GM18498 (cell line): Measurements from ENCODE around the gene FOXO3B.
"Not testable (repeated sequence)": the region's sequence is repeated elsewhere in the genome, so short reads cannot be mapped to it uniquely, and the experiment has no call there.

Experiments used
- ATAC-seq: cut with Tn5 transposase; IDR thresholded peaks from one replicate; pipeline ENCODE4 v1.9.1; 2021; ENCODE audit warnings: mild to moderate bottlenecking, moderate library complexity; ENCODE audit not compliant: unreplicated experiment

FOXO3B gene

DNA sequence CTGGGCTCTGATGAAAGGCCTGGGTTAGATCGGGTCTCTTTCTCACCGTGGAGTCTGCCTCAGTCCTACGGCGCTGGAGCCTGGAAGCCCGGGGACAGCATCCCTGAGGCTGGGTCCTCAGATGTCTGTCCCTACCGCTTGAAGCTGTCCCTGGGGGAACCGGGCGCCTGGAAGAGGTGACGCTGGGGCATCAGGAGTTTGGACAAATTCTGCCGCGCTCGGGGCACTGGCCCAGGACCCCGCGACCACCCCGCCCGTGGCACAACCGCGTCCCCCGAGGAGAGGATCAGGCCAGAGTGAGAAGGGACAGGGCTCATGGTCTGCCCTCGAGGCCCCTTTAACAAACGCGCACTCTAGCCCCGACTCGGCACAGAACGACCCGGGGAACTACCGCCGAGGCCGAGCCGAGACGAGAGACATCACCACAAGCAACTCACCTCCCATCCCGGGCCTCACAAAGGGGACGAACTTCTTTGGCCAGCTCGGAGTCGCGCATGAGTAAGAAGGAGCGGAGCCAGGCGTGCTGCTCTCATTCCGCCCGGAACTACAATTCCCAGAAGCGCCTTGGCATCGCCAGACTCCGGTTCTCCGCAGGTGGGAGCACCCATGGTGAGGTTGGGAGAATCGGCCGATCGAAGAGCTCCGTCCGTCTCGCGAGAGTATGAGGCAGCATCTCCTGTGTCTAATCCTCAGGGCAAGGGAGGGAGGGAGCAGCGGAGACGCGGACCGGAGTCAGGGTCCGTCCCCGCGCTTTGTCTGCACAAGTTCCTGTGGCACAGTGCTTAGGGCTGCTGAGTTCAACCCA is at the start of gene FOXO3B:
TSS of gene FOXO3B (minus strand) at position 548 of the 805 bp plus-strand sequence. CDS start 663 bp downstream, outside the sequence.
- peak; percentile 90 for ATAC-seq

DNA sequence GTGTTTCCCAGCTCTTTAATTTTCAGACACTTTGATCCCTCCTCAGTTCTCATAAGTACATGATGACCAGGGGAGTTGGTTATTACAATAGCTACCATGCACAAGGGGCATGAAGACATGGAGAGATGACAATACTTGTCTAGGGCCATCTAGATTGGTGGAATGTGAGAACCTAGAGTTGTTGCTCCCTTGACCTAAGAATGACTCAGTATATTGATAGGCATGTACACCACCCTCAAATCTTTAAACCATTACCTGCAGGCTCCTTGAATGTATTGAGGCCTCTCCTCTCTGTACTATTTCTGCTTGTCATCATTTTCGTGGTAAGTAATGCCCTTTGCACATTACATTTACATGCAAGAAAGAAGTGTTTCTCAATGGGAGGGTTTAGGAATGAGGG is 41.4 kb upstream of the FOXO3B start:
- not testable (repeated sequence) for ATAC-seq

DNA sequence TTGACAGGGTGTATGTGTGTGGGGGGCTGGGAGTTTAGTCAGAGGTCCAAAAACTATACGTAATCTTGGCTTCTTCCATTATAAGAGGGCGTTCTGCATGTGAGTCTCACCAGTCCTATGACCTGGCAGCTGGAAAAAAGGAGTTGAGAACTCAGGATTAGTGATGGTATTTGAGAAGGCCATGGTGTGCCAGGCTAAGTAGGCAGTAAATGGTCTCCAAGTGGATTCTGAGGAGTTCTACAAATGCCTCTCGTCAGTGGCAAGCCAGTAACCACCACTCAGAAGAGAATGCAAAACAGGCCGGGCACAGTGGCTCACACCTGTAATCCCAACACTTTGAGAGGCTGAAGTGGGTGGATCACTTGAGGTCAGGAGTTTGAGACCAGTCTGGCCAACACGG is 40.5 kb upstream of the FOXO3B start:
- not testable (repeated sequence) for ATAC-seq

DNA sequence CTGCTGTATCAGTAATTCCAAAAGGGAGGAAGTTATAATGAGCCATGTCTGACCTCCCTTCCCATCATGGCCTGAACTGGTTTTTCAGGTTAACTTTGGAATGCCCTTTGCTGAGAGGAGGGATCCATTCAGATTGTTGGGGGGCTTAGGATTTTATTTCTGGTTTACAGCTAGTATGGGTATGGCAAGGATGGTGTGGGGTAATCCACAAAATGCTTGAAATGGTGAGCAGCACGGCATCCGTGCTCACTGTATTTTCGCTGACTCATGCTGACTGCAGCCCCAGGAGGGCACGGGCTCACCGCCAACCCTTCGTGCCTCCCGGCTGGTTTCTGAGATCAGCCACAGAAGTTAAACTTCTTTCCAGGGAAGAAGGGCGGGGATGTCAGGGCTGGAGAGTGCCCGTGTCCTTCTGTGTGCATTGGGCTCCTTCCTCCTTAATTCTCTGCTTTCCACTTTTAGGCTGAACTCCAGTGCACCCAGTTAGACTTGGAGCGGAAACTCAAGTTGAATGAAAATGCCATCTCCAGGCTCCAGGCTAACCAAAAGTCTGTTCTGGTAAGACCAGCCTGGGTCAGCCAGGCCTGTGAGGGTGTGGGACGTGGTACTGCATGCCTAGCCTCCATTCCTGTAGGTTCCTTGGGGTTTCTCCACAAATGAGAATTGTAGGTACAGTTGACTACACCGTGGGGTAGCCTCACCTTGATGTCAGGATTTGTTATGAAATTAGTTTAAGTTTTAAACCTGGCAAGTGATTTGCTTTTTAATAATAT is 39.8 kb upstream of the FOXO3B start:
- not testable (repeated sequence) for ATAC-seq

DNA sequence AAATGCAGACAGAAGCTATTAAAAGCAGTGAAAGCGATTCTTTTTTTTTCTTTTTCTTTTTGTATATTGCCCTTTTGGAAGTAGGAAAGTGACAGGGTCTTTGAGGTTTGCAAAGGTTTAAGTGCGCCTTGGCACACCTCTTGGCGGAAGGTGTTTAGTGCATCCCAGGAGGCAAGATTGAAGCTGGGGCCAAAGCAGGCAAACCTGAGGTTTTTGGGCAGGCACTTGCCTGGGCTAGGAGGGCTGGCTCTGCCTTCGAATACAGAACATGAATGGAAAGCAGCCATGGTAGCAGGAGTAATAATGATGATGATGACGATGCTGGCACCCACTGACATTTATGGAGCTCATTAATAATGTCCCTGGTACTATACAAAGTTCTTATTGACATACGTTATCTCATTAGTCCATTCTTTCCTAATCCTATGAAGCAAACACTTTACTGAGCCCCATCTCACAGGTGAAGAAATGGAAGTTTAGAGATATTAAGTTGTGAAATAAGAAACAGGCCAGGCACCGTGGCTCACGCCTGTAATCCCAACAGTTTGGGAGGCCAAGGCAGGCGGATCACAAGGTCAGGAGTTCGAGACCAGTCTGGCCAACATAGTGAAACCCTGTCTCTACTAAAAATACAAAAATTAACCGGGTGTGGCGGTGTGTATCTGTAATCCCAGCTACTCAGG is 37.5 kb upstream of the FOXO3B start:
- not testable (repeated sequence) for ATAC-seq

- not testable (repeated sequence) for ATAC-seq
These were observed 36.7 kb upstream of the FOXO3B start for GRCh38 chr17:18718643-18719427.

- ATAC-seq: not testable (repeated sequence)
These were observed 30.4 kb upstream of the FOXO3B start for GRCh38 chr17:18712354-18712999.

DNA sequence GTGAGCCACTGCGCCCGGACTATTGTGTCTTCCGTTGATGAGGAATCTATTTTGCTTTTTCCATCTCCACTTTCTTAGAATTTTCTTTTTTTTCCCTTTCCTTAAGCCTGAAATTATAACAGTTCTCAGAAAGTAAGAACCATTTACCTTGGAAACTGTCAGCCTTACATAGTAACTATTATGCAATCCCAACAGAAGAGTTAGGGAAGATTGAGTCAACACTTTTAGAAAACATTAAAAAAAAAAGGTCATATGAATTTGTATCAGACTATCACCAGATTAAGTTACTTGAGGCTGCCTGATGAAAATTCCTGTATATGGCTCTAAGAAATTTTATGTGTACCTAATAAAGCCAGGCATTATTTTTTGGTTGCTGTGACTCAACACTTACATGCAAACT is 26.1 kb upstream of the FOXO3B start:
- ATAC-seq: not testable (repeated sequence)

DNA sequence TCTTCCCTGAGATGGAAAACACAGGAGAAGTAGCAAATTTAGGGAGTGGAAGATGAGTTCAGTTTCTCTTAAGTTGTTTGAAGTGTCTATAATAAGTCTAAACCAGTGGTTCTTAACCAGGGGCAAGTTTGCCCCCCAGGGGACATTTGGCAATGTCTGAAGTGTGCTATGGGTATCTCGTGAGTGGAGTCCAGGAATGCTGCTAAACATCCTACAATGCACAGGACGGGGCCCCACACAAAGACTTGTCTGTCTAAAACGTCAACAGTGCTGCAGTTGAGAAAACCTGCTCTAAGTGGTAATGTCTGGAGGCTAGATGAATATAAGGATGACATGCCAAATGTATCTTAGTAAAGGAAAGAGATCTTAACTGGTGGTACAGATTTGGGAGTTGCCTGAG is 23.8 kb upstream of the FOXO3B start:
- ATAC-seq: not testable (repeated sequence)

GRCh38 chr17:18698473-18699103 is 16.5 kb upstream of the FOXO3B start:
- ATAC-seq: not testable (repeated sequence)

- ATAC-seq: not testable (repeated sequence)
These were observed 13.0 kb upstream of the FOXO3B start for GRCh38 chr17:18695143-18695542.

- not testable (repeated sequence) for ATAC-seq
These were observed 554 bp upstream of the FOXO3B start for GRCh38 chr17:18682668-18683067.

DNA sequence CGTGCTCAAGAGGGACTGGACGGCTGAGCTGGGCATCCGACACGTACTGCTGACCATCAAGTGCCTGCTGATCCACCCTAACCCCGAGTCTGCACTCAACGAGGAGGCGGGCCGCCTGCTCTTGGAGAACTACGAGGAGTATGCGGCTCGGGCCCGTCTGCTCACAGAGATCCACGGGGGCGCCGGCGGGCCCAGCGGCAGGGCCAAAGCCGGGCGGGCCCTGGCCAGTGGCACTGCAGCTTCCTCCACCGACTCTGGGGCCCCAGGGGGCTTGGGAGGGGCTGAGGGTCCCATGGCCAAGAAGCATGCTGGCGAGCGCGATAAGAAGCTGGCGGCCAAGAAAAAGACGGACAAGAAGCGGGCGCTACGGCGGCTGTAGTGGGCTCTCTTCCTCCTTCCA is 4.7 kb downstream of the FOXO3B start:
- not testable (repeated sequence) for ATAC-seq

DNA sequence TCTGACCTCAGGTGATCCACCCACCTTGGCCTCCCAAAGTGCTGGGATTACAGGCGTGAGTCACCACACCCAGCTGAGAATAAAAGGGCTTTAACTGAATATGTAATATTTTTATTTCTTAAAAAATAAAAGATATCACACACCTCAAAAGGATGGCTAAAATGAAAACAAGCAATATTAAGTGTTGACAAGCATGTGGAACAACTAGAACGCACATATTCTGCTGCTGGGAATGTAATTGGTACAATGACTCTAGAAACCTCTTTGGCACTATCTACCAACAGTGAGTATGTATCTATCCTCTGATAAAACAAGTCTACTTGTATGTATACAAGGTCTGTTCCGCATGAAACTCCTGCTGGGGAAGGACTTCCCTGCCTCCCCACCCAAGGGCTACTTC is 5.2 kb downstream of the FOXO3B start:
- ATAC-seq: not testable (repeated sequence)

GRCh38 chr17:18672395-18673227 is 9.5 kb downstream of the FOXO3B start:
- not testable (repeated sequence) for ATAC-seq

DNA sequence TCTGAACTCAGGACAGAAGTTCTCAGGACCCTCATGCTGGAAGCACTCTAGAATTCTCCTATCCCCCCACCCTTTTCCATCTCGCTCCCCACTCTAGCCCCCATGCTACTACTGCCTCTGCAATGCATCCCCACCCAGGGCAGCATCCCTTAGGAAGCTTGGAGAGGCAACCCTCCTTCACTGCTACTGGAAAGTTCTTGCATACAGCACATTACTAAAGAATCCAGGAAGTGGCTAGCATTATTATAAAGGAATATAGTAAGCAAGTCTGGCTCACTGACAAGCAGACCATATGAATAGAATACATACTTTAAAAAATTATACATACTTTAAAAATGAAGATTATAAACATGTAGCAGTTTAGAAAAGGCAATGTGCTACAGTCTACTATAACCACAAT is 13.5 kb downstream of the FOXO3B start:
- not testable (repeated sequence) for ATAC-seq

DNA sequence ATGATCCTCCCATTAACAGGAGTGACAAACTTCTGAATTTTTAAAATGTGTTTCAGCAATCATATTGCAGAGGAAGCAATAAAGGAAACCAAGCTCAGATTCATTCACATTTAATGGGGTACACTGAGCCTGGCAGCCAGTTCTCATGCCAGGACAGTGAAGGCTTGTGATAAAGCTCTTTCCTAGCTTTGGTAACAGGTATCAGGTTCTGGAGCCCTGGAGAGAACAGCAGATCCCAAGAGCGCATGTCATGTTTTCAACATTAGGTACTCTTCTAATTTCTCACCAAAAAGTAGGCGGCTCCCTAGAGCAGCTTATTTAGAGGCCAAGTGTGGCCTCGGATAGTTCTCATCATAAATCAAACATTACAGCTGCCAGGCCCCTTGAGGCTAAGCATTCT is 14.6 kb downstream of the FOXO3B start:
- ATAC-seq: not testable (repeated sequence)

GRCh38 chr17:18666326-18666725 is 15.8 kb downstream of the FOXO3B start:
- not testable (repeated sequence) for ATAC-seq
